Ovary (tissue), 9 donors: Measurements from ENCODE around the gene CACNA1C. TPM values are rescaled to one million over a fixed set of nuclear protein-coding genes. Genes with fewer than 3 reads are reported as not detected.

Source experiments
- DNase-seq, 5 donors: peaks; one replicate each; pipeline ENCODE4 v3.0.0-alpha.2; 2019 to 2020
- H3K27ac ChIP-seq, 2 donors: fragments of 200-600 bp; one replicate each; pipeline versions ENCODE4 v1.5.1 to v1.8.0; 2019 to 2022
- H3K27me3 ChIP-seq: fragments of 200-600 bp; one replicate; pipeline ENCODE4 v1.8.0; 2022
- H3K36me3 ChIP-seq: fragments of 200-600 bp; sonication (generic); one replicate; pipeline ENCODE4 v1.5.1; 2019
- H3K4me1 ChIP-seq: one replicate; pipeline ENCODE4 v1.8.1; 2013; ENCODE audit warnings: mild to moderate bottlenecking, moderate library complexity; ENCODE audit not compliant: insufficient read depth
- H3K4me3 ChIP-seq: fragments of 200-600 bp; sonication (generic); one replicate; pipeline ENCODE4 v1.5.1; 2017
- H3K9me3 ChIP-seq, 2 donors: fragments of 200-600 bp in 1 of 2; sonication (generic) in 1 of 2; one replicate each; pipeline versions ENCODE4 v1.5.1 to v1.8.1; 2013 to 2019; ENCODE audit warnings: mild to moderate bottlenecking in 1 of 2, moderate library complexity in 1 of 2
- CTCF ChIP-seq, 3 donors: fragments of 450-650 bp in 2 of 3; fragments of 200-600 bp in 1 of 3; IDR thresholded peaks; one replicate each; pipeline versions ENCODE4 v1.5.1 to v1.8.0; 2016 to 2022; ENCODE audit warnings: antibody characterized with exemption in 3 of 3, mild to moderate bottlenecking in 1 of 3
- EP300 ChIP-seq: sonication (generic); formaldehyde crosslinking; IDR thresholded peaks from one replicate; pipeline ENCODE4 v1.6.1; 2017; ENCODE audit warnings: antibody characterized with exemption
- POLR2A ChIP-seq: fragments of 450-650 bp; IDR thresholded peaks from one replicate; pipeline ENCODE4 v1.6.1; 2017; ENCODE audit warnings: antibody characterized with exemption, mild to moderate bottlenecking, moderate library complexity
- WGBS, 3 donors: extraction: QIAGEN DNeasy Blood & Tissue Kit in 1 of 3; methylation state at CpG; one replicate each; pipeline versions ENCODE4 v1.1.5 to v1.1.7; 2013 to 2017; 5-methylcytosine and 5-hydroxymethylcytosine counted together
- intact Hi-C, 4 donors: fragments of 100-400 bp; cut with DNase I; formaldehyde crosslinking; loops; one replicate each; pipeline versions ENCODE4 v1.11.0 to v1.15.1; 2022 to 2023
- polyA plus RNA-seq, 2 donors: library from polyadenylated mRNA; stranded (reverse); fragments of 200-250 nt in 1 of 2; fragments of 350-450 nt in 1 of 2; fragmentation: Illumina TruSeq in 1 of 2; extraction: RNeasy Lipid Tissue Mini Kit (QIAGEN cat#74804) in 1 of 2; gene quantifications; one replicate each; pipeline ENCODE4 v1.2.3, GENCODE V29; 2013 to 2014
- total RNA-seq, 7 donors: library from RNA; depleted of rRNA in 2 of 7; stranded (reverse); fragments of >200 nt in 2 of 7; fragmentation: NEBNext Ultra II Directional in 3 of 7; extraction: Animal tissue kit (Norgen Biotek cat#: 25700) in 3 of 7; gene quantifications; one replicate each; pipeline versions ENCODE4 v1.1.0 to v1.2.4, GENCODE V29; 2016 to 2023
- donor health status: DM: no; HTN: no; CAD: no; lungs with moderate emphysema.
- donor health status: DM: no; HTN: no; CAD: no.
- donor health status: Bipolar disorder and iron deficiency.
- donor health status: DM: yes; HTN: yes; CAD: no.
- donor health status: DM: no; HTN: no; CAD: no.
- donor health status: DM: yes; HTN: yes; CAD: no.

CACNA1C gene
- total and polyA plus RNA-seq, 9 donors = 2.2 to 8.3 (median 3.7) TPM

- H3K4me3 ChIP-seq = no peak overlapping the region
- intact Hi-C loops = no loop called here
- no peaks in the 10 kb centered on the region for H3K27me3 ChIP-seq
- TF ChIP-seq CTCF (IDR thresholded peaks at IDR 0.05) = no peak
- no peak for TF ChIP-seq EP300
- no peak for TF ChIP-seq POLR2A
- WGBS, 3 donors = 78 to 84% (median 80%) methylated on average over 11 of the region's 11 CpGs
- no peaks in the 10 kb centered on the region for H3K9me3 ChIP-seq
- H3K4me1 ChIP-seq = no peaks in the 10 kb centered on the region
- H3K27ac ChIP-seq = no peak overlapping the region
- no peaks in the 10 kb centered on the region for H3K36me3 ChIP-seq
- no peak for DNase-seq
Measured at GRCh38 chr12:2317772-2318171, 265.0 kb downstream of the CACNA1C start.

DNA sequence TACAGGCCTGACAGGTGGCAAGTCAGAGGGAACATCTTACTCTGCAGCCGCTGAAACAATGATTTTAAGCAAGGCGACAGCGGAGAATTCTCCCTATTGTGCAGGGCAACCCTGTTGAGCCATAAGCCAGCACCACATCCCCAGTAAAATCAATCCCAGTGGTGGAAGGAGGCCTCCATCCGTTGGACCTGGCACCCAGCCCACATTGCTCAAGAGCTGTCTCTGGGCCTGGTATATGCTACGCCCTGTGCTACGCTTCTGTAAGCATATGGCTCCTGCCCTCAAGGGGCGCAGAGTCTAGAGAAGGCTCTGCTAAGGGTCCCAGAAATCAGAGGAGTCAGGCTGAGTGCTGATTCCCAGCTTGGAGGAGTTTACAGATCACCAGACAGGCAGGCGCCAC lies 265.5 kb downstream of the CACNA1C start:
- Histone ChIP-seq H3K36me3 (no peaks in the 10 kb centered on the region), H3K27ac (no peak overlapping the region), H3K27me3 (no peaks in the 10 kb centered on the region), H3K4me3 (no peak overlapping the region), H3K9me3 (no peaks in the 10 kb centered on the region), H3K4me1 (no peaks in the 10 kb centered on the region)
- intact Hi-C loops = no loop called here
- 78 to 87% (median 84%) methylated on average over 8 of the region's 8 CpGs for WGBS, 3 donors
- DNase-seq = no peak
- no peak for TF ChIP-seq EP300
- no peak for TF ChIP-seq CTCF (IDR thresholded peaks at IDR 0.05)
- no peak for TF ChIP-seq POLR2A

DNA sequence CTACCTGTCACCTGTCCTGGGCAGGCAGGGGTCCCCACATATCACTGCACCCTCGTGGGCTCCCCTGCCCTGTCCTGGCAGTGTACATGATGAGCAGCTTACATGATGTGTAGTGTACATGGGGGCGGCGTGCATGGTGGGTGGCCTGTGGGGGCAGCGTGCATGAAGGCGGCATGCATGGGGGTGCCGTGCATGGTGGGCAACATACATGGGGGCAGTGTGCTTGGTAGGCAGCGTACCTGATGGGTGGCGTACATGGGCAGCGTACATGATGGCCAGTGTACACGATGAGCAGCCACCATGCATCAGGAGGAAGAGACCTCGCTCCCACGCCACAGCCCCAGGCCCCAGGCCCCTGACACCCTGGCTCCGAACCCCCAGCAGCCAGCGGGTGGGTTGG lies 266.3 kb downstream of the CACNA1C start:
- Histone ChIP-seq H3K27ac (no peak overlapping the region), H3K4me1 (no peaks in the 10 kb centered on the region), H3K36me3 (no peaks in the 10 kb centered on the region), H3K4me3 (no peak overlapping the region), H3K27me3 (no peaks in the 10 kb centered on the region), H3K9me3 (no peaks in the 10 kb centered on the region)
- 89 to 94% (median 92%) methylated on average over 14 of the region's 14 CpGs for WGBS, 3 donors
- intact Hi-C loops = no loop called here
- DNase-seq = no peak
- TF ChIP-seq EP300 (no peak), CTCF (IDR thresholded peaks at IDR 0.05) (no peak), POLR2A (no peak)

GRCh38 chr12:2319737-2320506 lies 267.1 kb downstream of the CACNA1C start:
- no peak for TF ChIP-seq CTCF (IDR thresholded peaks at IDR 0.05)
- no peak for TF ChIP-seq EP300
- TF ChIP-seq POLR2A = no peak
- no peak overlapping the region for H3K27ac ChIP-seq
- intact Hi-C loops = no loop called here
- H3K27me3 ChIP-seq = no peaks in the 10 kb centered on the region
- DNase-seq = no peak
- no peak overlapping the region for H3K4me3 ChIP-seq
- WGBS, 3 donors = 34 to 41% (median 34%) methylated on average over 6 of the region's 6 CpGs
- no peaks in the 10 kb centered on the region for H3K4me1 ChIP-seq
- H3K36me3 ChIP-seq = no peaks in the 10 kb centered on the region
- no peaks in the 10 kb centered on the region for H3K9me3 ChIP-seq
